Activated T-cell treated with anti-CD3 and anti-CD28 coated beads for 24 hours (primary cell): ENCODE results near the gene MED17.
A peak's percentile ranks its signal among the peaks of the same experiment; 100 is the strongest.
"Not testable (repeated sequence)": the region's sequence is repeated elsewhere in the genome, so short reads cannot be mapped to it uniquely, and the experiment has no call there.

Experiments used
- DNase-seq: peaks from one replicate; pipeline ENCODE4 v3.0.0-alpha.2; 2020; ENCODE audit warnings: low read depth

MED17 gene

DNA sequence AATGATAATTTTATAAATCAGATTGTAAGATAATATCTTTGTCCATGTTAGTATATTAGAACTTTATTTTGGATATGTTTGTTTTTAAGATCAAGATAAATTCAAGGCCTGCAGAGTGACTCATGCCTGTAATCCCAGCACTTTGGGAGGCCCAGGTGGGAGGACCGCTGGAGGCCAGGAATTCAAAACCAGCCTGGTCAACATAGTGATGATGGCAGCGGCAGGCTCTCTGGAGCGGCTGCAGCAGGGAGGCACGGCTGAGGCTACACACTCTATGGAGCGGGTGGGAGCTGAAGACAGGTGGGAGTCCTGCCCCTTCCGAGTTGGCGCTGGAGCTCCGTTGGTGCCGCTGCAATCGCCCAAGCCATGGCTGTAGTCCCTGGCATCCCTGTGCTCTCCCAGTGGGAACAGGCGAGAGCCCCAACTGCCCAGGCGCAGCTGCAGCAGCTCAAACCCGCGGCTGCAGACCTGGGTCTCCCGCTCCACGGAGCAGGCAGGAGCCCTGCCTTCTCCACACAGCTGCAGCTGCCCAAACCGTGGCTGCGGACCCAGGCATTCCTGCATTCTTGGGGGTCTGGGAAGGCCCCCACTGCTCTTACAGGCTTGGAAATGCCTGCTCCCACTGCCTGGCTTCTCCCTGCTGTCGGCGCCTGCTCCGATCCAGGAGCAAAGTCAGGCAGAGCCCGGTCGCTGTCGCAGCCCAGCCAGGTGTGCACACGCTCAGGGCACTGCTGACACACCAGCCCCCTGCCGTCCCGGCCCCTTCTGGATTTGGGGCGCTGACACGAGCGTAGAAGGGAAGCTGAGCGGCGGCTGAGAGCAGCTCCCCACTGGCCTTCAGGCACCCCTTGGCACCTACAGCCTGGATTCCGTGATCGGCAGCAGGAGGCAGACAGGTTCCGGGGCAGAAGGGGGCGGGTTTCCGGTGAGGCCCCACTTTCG, 25.9 kb upstream of the MED17 start:
- DNase-seq = no peak

DNA sequence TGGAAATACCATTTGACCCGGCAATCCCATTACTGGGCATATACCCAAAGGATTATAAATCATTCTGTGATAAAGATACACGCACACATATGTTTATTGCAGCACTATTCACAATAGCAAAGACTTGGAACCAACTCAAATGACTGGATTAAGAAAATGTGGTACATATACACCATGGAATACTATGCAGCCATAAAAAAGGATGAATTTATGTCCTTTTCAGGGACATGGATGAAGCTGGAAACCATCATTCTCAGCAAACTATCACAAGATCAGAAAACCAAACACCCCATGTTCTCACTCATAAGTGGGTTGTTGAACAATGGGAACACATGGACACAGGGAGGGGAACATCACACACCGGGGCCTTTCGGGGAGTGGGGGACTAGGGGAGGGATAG, 25.0 kb upstream of the MED17 start:
- DNase-seq = not testable (repeated sequence)

GRCh38 chr11:93761910-93762309, 22.2 kb upstream of the MED17 start:
- no peak for DNase-seq

- DNase-seq = no peak
Observed at GRCh38 chr11:93765551-93765950, 18.5 kb upstream of the MED17 start.

DNA sequence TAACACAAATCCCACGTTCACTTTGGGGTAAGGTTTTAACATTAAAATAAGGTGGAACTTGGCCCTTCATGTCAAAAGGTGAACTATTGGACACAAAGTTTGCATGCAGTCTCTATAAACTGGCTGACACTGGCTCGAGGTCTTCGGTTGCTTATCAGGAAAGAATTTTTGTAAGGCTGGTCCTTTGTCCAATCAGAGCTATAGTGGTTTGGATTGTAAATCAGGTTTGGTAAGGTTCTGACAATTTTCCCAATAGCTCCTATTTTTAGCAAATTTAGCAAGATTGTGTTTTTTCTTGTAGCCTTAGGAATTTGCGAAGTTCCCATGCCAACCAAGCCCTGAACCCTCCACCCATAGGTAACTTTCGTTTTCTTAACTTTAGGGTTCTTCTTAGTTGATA, 17.6 kb upstream of the MED17 start:
- no peak for DNase-seq

DNA sequence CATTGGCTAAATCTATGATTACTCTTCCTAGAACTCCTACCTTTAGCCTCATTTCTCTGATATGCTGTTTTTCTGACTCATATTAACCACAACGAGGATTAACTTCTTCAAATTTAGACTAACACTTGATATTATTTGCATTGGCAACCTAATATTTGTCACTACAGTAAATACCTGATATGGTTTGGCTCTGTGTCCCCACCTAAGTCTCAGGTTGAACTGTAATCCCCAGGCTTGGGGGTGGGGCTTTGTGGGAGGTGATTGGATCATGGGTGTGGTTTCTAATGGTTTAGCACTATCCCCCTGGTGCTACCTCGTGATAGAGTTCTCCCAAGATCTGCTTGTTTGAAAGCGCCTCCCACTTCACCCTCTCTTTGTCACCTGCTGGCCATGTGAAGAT, 17.1 kb upstream of the MED17 start:
- DNase-seq = no peak

DNA sequence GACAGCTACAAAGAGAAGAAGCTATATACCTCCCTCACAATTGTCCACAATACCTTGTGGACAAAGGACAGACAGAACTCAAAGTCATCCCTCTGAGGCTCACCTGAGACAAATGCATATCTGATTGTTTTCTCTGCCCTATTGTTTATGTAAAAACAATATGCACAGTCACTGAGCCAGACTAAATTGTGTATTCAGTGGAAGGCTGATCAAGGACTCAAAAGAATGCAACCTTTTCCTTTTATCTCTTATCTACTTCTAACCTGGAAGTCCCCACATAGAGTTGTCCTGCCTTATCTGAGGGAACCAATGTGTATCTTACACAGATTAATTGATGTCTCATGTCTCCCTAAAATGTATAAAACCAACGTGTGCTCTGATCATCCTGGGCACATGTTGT, 13.9 kb upstream of the MED17 start:
- no peak for DNase-seq

GRCh38 chr11:93772123-93772522, 12.0 kb upstream of the MED17 start:
- no peak for DNase-seq

GRCh38 chr11:93773045-93773477, 11.0 kb upstream of the MED17 start:
- no peak for DNase-seq

DNA sequence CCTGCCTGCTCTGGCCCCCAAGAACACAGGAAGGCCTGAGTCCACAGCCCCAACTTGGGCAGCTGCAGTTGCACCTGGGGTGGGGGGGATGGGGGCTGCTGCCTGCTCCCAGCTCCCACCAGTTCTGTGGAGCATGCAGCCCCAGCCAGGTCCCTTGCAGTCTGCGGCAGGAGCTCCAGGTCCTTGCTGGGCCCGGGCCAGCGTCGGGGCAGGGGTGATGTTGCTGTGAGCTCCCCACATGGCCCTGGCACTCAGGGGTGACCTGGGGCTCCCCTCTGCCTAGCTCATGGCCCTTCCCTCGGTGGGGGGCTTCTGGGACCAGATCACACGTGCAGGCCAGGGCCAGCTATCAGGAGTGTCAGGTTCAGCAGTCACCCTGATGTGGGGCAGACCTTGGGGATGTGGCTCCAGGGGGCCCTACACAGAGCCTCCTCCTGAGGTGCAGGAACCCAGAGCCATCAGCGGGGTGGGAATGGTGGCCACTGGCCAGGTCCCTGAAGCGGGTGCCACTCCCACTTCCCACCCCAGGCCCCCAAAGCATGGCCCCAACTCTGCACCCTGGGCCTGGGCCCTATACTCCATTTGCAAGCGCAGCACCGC, 10.4 kb upstream of the MED17 start:
- DNase-seq = no peak

DNA sequence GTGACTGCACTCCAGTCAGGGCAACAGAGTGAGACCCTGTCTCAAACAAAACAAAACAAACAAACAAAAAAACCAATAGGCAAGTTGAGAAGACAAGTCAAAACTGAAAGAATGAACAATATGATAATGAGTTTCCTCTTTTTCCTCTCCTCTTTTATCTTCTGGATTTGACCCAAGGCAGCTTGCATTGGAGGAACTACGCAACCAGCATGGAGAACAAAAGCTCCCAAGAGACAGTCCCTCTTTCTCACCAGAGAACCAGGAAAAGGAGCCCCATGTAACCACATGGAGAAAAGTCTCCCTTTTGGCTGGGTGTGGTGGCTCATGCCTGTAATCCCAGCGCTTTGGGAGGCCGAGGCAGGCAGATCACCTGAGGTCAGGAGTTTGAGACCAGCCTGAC, 9.5 kb upstream of the MED17 start:
- not testable (repeated sequence) for DNase-seq

DNA sequence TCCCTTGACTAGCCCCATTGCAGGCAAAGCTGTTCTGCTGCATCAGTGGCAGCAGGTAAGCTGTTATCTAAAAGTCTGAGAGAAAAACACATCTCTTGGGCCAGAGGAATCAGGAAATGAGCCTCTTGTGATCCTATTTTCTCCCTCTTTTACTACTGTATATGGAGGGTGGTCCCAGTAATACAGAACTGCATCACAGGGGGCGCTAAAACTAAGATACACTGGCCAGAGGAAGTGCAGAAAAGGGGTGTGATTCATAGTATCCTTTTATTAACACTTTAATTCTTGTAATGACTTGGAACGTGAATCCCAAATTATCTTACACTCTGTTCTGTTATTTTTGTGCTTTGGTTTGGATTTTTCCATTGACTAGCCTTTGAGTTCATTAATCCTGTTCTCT, 8.8 kb upstream of the MED17 start:
- no peak for DNase-seq

- DNase-seq = no peak
Observed at GRCh38 chr11:93783362-93783761, 720 bp upstream of the MED17 start.

DNA sequence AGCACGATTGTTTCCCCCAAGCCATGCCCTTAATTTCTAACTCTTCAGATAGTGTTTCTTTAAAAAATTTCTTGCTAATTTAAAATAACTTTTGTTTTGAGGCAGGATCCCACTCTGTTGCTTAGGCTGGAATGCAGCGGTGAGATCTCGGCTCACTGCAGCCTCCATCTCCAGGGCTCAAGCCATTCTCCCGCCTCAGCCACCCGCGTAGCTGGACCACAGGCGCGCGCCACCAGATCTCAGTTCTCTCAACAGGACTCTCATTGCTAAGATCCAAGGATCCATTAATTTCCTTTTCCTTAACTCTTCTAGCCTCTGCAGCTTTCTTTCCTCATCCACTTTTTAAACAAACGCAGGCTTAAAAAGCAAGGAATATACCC, 327 bp upstream of the MED17 start:
- no peak for DNase-seq

DNA sequence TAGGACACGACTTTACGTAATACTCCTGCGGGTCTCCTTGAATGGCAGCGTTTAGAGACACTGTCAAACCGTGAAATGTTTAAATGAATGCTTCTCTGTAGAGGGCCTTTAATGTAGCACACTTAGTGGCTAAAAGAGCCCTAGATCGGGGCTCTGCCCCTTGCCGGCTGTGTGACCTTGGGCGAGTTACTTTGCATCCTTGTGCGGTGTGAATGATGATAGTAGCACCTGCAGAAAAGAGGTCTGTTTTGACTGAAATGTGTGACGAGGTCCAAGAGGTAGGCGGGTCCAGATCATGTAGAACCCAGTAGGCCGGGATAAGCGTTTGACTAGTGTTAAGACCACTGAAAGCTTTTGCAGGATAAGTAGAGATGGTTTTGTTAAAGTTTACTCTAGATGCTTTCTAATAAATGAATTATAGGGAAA, 866 bp downstream of the MED17 start:
- peak; percentile 11 for DNase-seq

- no peak for DNase-seq
Observed at GRCh38 chr11:93791493-93791892, 7.4 kb downstream of the MED17 start.

DNA sequence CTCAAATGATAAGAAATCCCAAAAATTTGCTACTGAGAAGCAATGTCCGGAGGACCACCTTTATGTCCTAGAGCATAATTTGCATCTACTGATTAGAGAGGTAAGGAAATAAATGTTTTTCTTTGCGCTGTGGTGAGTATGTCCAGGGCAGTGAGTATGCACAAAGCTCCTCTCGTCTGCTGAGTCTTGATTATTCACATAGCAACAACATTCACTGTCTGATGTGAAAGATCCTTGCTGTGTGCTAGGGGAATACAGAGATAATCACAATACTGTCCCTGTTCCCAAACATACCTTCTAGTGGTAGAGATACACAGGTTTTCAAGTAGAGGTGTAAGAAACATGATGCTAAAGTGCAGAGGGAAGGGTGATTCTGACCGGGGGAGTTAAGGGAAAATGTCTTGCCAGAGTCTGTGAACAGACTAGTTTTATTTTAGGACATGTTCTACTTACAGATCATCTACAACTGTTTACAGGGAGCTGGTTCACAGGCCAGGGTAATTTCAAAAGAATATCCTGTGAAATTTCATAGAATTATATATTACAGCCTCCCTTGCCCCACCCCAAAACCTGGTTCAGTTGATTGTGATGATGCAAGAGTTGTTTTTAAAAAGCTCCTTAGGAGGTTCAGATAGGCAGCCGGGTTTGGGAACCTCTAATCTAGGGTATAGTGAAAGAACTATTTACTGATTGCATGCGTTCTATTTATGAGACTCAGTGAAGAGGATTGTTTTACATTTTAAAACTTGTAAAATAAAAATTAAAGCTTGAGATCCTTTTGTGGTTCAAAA, 12.6 kb downstream of the MED17 start:
- DNase-seq = no peak

DNA sequence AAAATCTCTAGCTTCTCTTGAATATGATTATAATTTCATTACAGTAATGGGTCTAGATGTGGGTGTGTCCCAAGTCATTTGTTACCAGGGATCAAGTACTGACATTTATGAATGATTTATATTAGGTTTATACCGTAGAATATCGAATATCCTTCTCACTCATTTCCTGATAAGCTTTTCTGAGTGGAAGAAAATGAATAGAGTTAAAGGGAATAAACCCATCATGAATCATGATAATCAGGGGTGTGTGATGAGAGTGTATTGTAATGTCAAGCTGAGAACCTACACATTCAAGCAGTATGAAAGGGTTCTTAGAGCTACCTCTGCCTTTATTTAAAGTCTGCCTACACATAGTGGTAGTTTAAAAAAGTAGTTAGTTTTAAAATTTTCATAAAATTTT, 17.3 kb downstream of the MED17 start:
- DNase-seq = no peak

GRCh38 chr11:93804879-93805278, 20.8 kb downstream of the MED17 start:
- DNase-seq = no peak

DNA sequence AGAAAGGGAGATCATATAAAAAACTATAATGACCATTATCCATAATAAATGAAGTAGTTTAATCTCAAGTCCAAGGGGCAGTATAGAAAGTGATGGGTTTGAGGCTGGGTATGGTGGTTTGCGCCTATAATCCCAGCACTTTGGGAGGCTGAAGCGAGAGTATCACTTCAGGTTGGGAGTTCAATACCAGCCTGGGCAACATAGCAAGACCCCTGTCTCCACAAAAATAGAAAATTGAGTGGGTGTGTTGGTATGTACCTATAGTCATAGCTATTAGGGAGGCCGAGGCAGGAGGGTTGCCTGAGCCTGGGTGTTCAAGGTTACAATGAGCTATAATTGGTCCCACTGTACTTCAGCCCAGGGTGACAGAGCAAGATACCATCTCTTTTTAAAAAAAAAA, 23.9 kb downstream of the MED17 start:
- DNase-seq = no peak

GRCh38 chr11:93813974-93814373, 29.9 kb downstream of the MED17 start:
- no peak for DNase-seq

- DNase-seq = no peak
Observed at GRCh38 chr11:93814966-93815633, 31.0 kb downstream of the MED17 start.
